GM18508 (cell line): Measurements from ENCODE around the gene CACNG4.
"Not testable (repeated sequence)": the region's sequence is repeated elsewhere in the genome, so short reads cannot be mapped to it uniquely, and the experiment has no call there.

Source experiments
- ATAC-seq: cut with Tn5 transposase; IDR thresholded peaks from one replicate; pipeline ENCODE4 v1.9.1; 2021; ENCODE audit warnings: moderate number of reproducible peaks; ENCODE audit not compliant: insufficient read depth, unreplicated experiment

Gene CACNG4

GRCh38 chr17:66959641-66960375, 4.7 kb upstream of the CACNG4 start:
- no peak for ATAC-seq

GRCh38 chr17:66960613-66961012, 3.9 kb upstream of the CACNG4 start:
- ATAC-seq: no peak

- no peak for ATAC-seq
Measured at GRCh38 chr17:66963521-66963908, 992 bp upstream of the CACNG4 start.

- ATAC-seq: no peak
Measured at GRCh38 chr17:66964930-66965800, 658 bp downstream of the CACNG4 start.

GRCh38 chr17:66965801-66966262, 1.3 kb downstream of the CACNG4 start:
- ATAC-seq: no peak

GRCh38 chr17:66966298-66966697, 1.8 kb downstream of the CACNG4 start:
- no peak for ATAC-seq

- no peak for ATAC-seq
Measured at GRCh38 chr17:66966704-66967418, 2.4 kb downstream of the CACNG4 start.

GRCh38 chr17:66967837-66968543, 3.5 kb downstream of the CACNG4 start:
- ATAC-seq: no peak

- ATAC-seq: no peak
Measured at GRCh38 chr17:66968916-66969315, 4.4 kb downstream of the CACNG4 start.

- no peak for ATAC-seq
Measured at GRCh38 chr17:66970140-66970539, 5.6 kb downstream of the CACNG4 start.

GRCh38 chr17:66970797-66971196, 6.3 kb downstream of the CACNG4 start:
- no peak for ATAC-seq

- ATAC-seq: no peak
Measured at GRCh38 chr17:66971264-66971663, 6.8 kb downstream of the CACNG4 start.

- ATAC-seq: no peak
Measured at GRCh38 chr17:66971730-66972441, 7.4 kb downstream of the CACNG4 start.

GRCh38 chr17:66972442-66972830, 7.9 kb downstream of the CACNG4 start:
- not testable (repeated sequence) for ATAC-seq

GRCh38 chr17:66975188-66975587, 10.7 kb downstream of the CACNG4 start:
- no peak for ATAC-seq

- no peak for ATAC-seq
Measured at GRCh38 chr17:66975614-66976378, 11.3 kb downstream of the CACNG4 start.

- no peak for ATAC-seq
Measured at GRCh38 chr17:66976379-66976663, 11.8 kb downstream of the CACNG4 start.

GRCh38 chr17:66976781-66977201, 12.3 kb downstream of the CACNG4 start:
- ATAC-seq: no peak

GRCh38 chr17:66978514-66979061, 14.1 kb downstream of the CACNG4 start:
- ATAC-seq: no peak
